IMR-90 (cell line): Measurements from ENCODE around the gene LAMA2. TPM values are rescaled to one million over a fixed set of nuclear protein-coding genes. Genes with fewer than 3 reads are reported as not detected.
A peak's percentile ranks its signal among the peaks of the same experiment; 100 is the strongest.

ENCODE experiments used
- ATAC-seq: fragments of 200-7000 bp; cut with Tn5 transposase; 2 replicates; pipeline ENCODE4 v1.9.1; 2020; ENCODE audit warnings: low read depth, mild to moderate bottlenecking, moderate library complexity
- BruUV-seq: library from RNA; stranded (reverse); fragments of 400-500 nt; replicated peaks from 2 replicates; lab custom pipeline; 2021; lab: Mats Ljungman, UMichigan
- CTCF ChIA-PET: fragments of 300-600 bp; formaldehyde crosslinking; extraction: SDS; loops from one replicate; lab custom pipeline; 2021; ENCODE audit warnings: antibody characterized with exemption; lab: Yijun Ruan, JAX
- POLR2A ChIA-PET: fragments of 300-600 bp; sonication (Branson Sonifier 250); formaldehyde crosslinking; loops from one replicate; lab custom pipeline; 2022; ENCODE audit warnings: antibody characterized with exemption; ENCODE audit not compliant: unreplicated experiment; lab: Charles Lee
- DNase-seq: peaks from one replicate; pipeline ENCODE4 v3.0.0; 2013
- H2AFZ ChIP-seq: replicated peaks from 2 replicates; pipeline ENCODE3; 2013; ENCODE audit warnings: low read length, mild to moderate bottlenecking; ENCODE audit not compliant: poor library complexity
- H2AK5ac ChIP-seq: 2 replicates; pipeline ENCODE4 v1.6.1; 2013; ENCODE audit warnings: low read depth, low read length, inconsistent platforms
- H2AK9ac ChIP-seq: replicated peaks from 2 replicates; pipeline ENCODE3; 2013; ENCODE audit warnings: mild to moderate bottlenecking, low read depth, low read length, moderate library complexity; ENCODE audit not compliant: poor library complexity
- H2BK120ac ChIP-seq: 2 replicates; pipeline ENCODE4 v1.6.1; 2013; ENCODE audit warnings: low read depth, low read length, inconsistent platforms
- H2BK15ac ChIP-seq: 3 replicates; pipeline ENCODE4 v1.6.1; 2013; ENCODE audit warnings: low read depth, low read length, inconsistent platforms
- H2BK20ac ChIP-seq: 2 replicates; pipeline ENCODE4 v1.6.1; 2013; ENCODE audit warnings: low read depth, mild to moderate bottlenecking, inconsistent platforms, low read length, moderate library complexity
- H2BK5ac ChIP-seq: 2 replicates; pipeline ENCODE4 v1.6.1; 2013; ENCODE audit warnings: mild to moderate bottlenecking, low read depth, low read length, inconsistent platforms; ENCODE audit not compliant: poor library complexity, severe bottlenecking
- H3K14ac ChIP-seq: replicated peaks from 2 replicates; pipeline ENCODE4 v1.6.1; 2013; ENCODE audit warnings: low read depth, low read length, inconsistent platforms
- H3K18ac ChIP-seq: 2 replicates; pipeline ENCODE4 v1.6.1; 2013; ENCODE audit warnings: low read depth, low read length, control low read depth
- H3K23ac ChIP-seq: 2 replicates; pipeline ENCODE4 v1.6.1; 2013; ENCODE audit warnings: low read depth, low read length, inconsistent platforms
- H3K27ac ChIP-seq: 2 replicates; pipeline ENCODE4 v1.5.1; 2013; ENCODE audit warnings: mild to moderate bottlenecking, control low read depth, low read length; ENCODE audit not compliant: insufficient read depth
- H3K27me3 ChIP-seq: 2 replicates; pipeline ENCODE4 v1.6.1; 2013; ENCODE audit warnings: low read length; ENCODE audit not compliant: control insufficient read depth, insufficient read depth
- H3K36me3 ChIP-seq: 2 replicates; pipeline ENCODE4 v1.6.1; 2013; ENCODE audit warnings: low read length, mixed read lengths; ENCODE audit not compliant: control insufficient read depth, insufficient read depth
- H3K4ac ChIP-seq: 2 replicates; pipeline ENCODE4 v1.6.1; 2013; ENCODE audit warnings: low read depth, low read length, inconsistent platforms
- H3K4me1 ChIP-seq: 2 replicates; pipeline ENCODE4 v1.6.1; 2013; ENCODE audit warnings: low read length, mixed read lengths; ENCODE audit not compliant: control insufficient read depth, insufficient read depth
- H3K4me2 ChIP-seq: 2 replicates; pipeline ENCODE4 v1.6.1; 2013; ENCODE audit warnings: low read depth, mild to moderate bottlenecking, control low read depth, low read length, moderate library complexity
- H3K4me3 ChIP-seq: 2 replicates; pipeline ENCODE4 v1.5.1; 2013; ENCODE audit warnings: low read depth, mild to moderate bottlenecking, control low read depth, low read length, moderate library complexity; ENCODE audit not compliant: insufficient read depth
- H3K56ac ChIP-seq: 2 replicates; pipeline ENCODE4 v1.6.1; 2013; ENCODE audit warnings: low read length, inconsistent platforms; ENCODE audit not compliant: insufficient read depth; ENCODE audit errors: extremely low read depth
- H3K79me1 ChIP-seq, 2 experiments: 2 replicates each; pipeline ENCODE4 v1.6.1; 2013; ENCODE audit warnings: low read length in 2 of 2, inconsistent platforms in 1 of 2, low read depth in 1 of 2
- H3K9ac ChIP-seq: 2 replicates; pipeline ENCODE4 v1.6.1; 2013; ENCODE audit warnings: low read depth, low read length, control low read depth
- H3K9me1 ChIP-seq: 2 replicates; pipeline ENCODE4 v1.6.1; 2013; ENCODE audit warnings: low read length, inconsistent platforms; ENCODE audit not compliant: insufficient read depth
- H3K9me3 ChIP-seq: 2 replicates; pipeline ENCODE4 v1.6.1; 2013; ENCODE audit warnings: low read length; ENCODE audit not compliant: control insufficient read depth, insufficient read depth
- H4K20me1 ChIP-seq: 2 replicates; pipeline ENCODE4 v1.6.1; 2013; ENCODE audit warnings: low read length, inconsistent platforms; ENCODE audit not compliant: insufficient read depth
- H4K5ac ChIP-seq: 2 replicates; pipeline ENCODE4 v1.6.1; 2013; ENCODE audit warnings: mild to moderate bottlenecking, low read depth, low read length, control low read depth
- H4K8ac ChIP-seq, 2 experiments: 2 replicates each; pipeline ENCODE4 v1.6.1; 2013; ENCODE audit warnings: low read depth in 2 of 2, low read length in 2 of 2, control low read depth in 1 of 2, inconsistent platforms in 1 of 2
- H4K91ac ChIP-seq: 2 replicates; pipeline ENCODE4 v1.6.1; 2013; ENCODE audit warnings: low read depth, low read length, inconsistent platforms; ENCODE audit not compliant: insufficient read depth
- BHLHE40 ChIP-seq: fragments of 150-350 bp; IDR thresholded peaks from 2 replicates; pipeline ENCODE4 v1.6.1; 2016; ENCODE audit warnings: mild to moderate bottlenecking, low read depth, low read length
- CEBPB ChIP-seq: IDR thresholded peaks from 2 replicates; pipeline ENCODE4 v1.6.1; 2012; ENCODE audit warnings: low read depth, low read length, improper control_type of control experiment
- CHD1 ChIP-seq: IDR thresholded peaks from 2 replicates; pipeline ENCODE4 v1.6.1; 2012; ENCODE audit warnings: low read depth, low read length, improper control_type of control experiment
- CTCF ChIP-seq: conservative IDR thresholded peaks from 2 replicates; pipeline ENCODE4 v1.5.1; 2012; ENCODE audit warnings: mild to moderate bottlenecking, low read depth, low read length, improper control_type of control experiment
- ELK1 ChIP-seq: fragments of 150-350 bp; IDR thresholded peaks from 2 replicates; pipeline ENCODE4 v1.6.1; 2016; ENCODE audit warnings: low read depth, mild to moderate bottlenecking, low read length, moderate library complexity, borderline replicate concordance
- FOS ChIP-seq: fragments of 150-350 bp; IDR thresholded peaks from 2 replicates; pipeline ENCODE4 v1.6.1; 2016; ENCODE audit warnings: low read depth, low read length
- MAFK ChIP-seq: IDR thresholded peaks from 2 replicates; pipeline ENCODE4 v1.6.1; 2012; ENCODE audit warnings: low read depth, low read length, improper control_type of control experiment
- MAZ ChIP-seq: IDR thresholded peaks from 2 replicates; pipeline ENCODE4 v1.6.1; 2012; ENCODE audit warnings: low read depth, mild to moderate bottlenecking, low read length, improper control_type of control experiment, moderate library complexity, borderline replicate concordance
- MXI1 ChIP-seq: IDR thresholded peaks from 2 replicates; pipeline ENCODE4 v1.6.1; 2012; ENCODE audit warnings: low read depth, mild to moderate bottlenecking, low read length, moderate library complexity, borderline replicate concordance
- NFE2L2 ChIP-seq: fragments of 150-350 bp; IDR thresholded peaks from 2 replicates; pipeline ENCODE4 v1.6.1; 2016; ENCODE audit warnings: low read depth, mild to moderate bottlenecking, low read length
- POLR2A ChIP-seq: IDR thresholded peaks from 2 replicates; pipeline ENCODE4 v1.6.1; 2012; ENCODE audit warnings: mild to moderate bottlenecking, low read depth, low read length
- RAD21 ChIP-seq: IDR thresholded peaks from 2 replicates; pipeline ENCODE4 v1.6.1; 2012; ENCODE audit warnings: low read length, improper control_type of control experiment
- RCOR1 ChIP-seq: IDR thresholded peaks from 2 replicates; pipeline ENCODE4 v1.6.1; 2012; ENCODE audit warnings: mild to moderate bottlenecking, low read length, improper control_type of control experiment; ENCODE audit not compliant: insufficient replicate concordance
- RFX5 ChIP-seq: IDR thresholded peaks from 2 replicates; pipeline ENCODE4 v1.8.0; 2012; ENCODE audit warnings: low read depth, mild to moderate bottlenecking, low read length, moderate library complexity
- SMC3 ChIP-seq: fragments of 150-350 bp; IDR thresholded peaks from 2 replicates; pipeline ENCODE4 v1.6.1; 2016; ENCODE audit warnings: low read depth, mild to moderate bottlenecking, antibody characterized with exemption, low read length, moderate library complexity
- USF2 ChIP-seq: fragments of 150-350 bp; IDR thresholded peaks from 2 replicates; pipeline ENCODE4 v1.6.1; 2017; ENCODE audit warnings: mild to moderate bottlenecking, antibody characterized with exemption, low read length, low read depth
- WGBS, 2 experiments: methylation state at CpG; one replicate each; pipeline versions ENCODE4 v1.1.5 to v1.1.7; 2013; ENCODE audit warnings: missing lambda C conversion rate in 2 of 2; ENCODE audit not compliant: insufficient read length in 1 of 2; ENCODE audit errors: extremely low coverage in 2 of 2; 5-methylcytosine and 5-hydroxymethylcytosine counted together
- dilution Hi-C: fragments of 300-500 bp; cut with HindIII; formaldehyde crosslinking; loops from one replicate; pipeline ENCODE4 v1.14.3; 2018; ENCODE audit warnings: low sequenced_read_pairs; ENCODE audit not compliant: unreplicated experiment
- in situ Hi-C: fragments of 300-500 bp; cut with MboI; formaldehyde crosslinking; loops from 3 replicates; pipeline ENCODE4 v1.14.3; 2019; ENCODE audit warnings: low sequenced_read_pairs, inconsistent platforms, mixed read lengths
- intact Hi-C: fragments of 100-400 bp; cut with micrococcal nuclease; formaldehyde crosslinking; loops from 2 replicates; pipeline ENCODE4 v1.10.0; 2022
- polyA plus RNA-seq, 3 experiments: library from polyadenylated mRNA; depleted of rRNA; stranded (reverse); fragments of >200 nt; gene quantifications; 2 replicates each; pipeline ENCODE4 v1.2.3, GENCODE V29; 2012; ENCODE audit warnings: low replicate concordance in 1 of 3
- total RNA-seq: library from RNA; depleted of rRNA; stranded (reverse); fragments of >200 nt; gene quantifications from 2 replicates; pipeline ENCODE4 v1.2.3, GENCODE V29; 2012

The LAMA2 gene
- total and polyA plus RNA-seq, 2 of the 4 experiments (the other 2 are of a cell fraction): 9.9 to 13.3 TPM

GRCh38 chr6:129485746-129486145 is 602.8 kb downstream of the LAMA2 start:
- Histone ChIP-seq H4K20me1 (no peaks in the 10 kb centered on the region), H3K23ac (no peak overlapping the region), H2BK20ac (no peak overlapping the region), H3K56ac (no peak overlapping the region), H3K79me1 (no peaks in the 10 kb centered on the region), H3K4me3 (no peak overlapping the region), H3K27ac (no peak overlapping the region), H3K9me3 (no peaks in the 10 kb centered on the region), H3K36me3 (no peaks in the 10 kb centered on the region), H2BK120ac (peak overlapping the region; percentile 14; the same call in 1 of the 2 replicates), H3K9ac (no peak overlapping the region), H2BK5ac (no peak overlapping the region), H3K27me3 (no peaks in the 10 kb centered on the region), H2AK5ac (no peak overlapping the region), H4K8ac (no peak overlapping the region), H2BK15ac (0 out of 3 replicates have a peak overlapping the region, but pooled peaks have one; percentile 54), H3K9me1 (peaks cover 2% of the 10 kb centered on the region), H4K5ac (no peak overlapping the region), H3K14ac (0 out of 2 replicates have a peak overlapping the region, but pooled peaks have one; percentile 49), H4K91ac (no peak overlapping the region), H3K4ac (no peak overlapping the region), H3K4me1 (peaks cover 5% of the 10 kb centered on the region), H3K4me2 (no peak overlapping the region), H2AFZ (no peak overlapping the region), H2AK9ac (no peak overlapping the region), H3K18ac (no peak overlapping the region)
- no peak for DNase-seq
- POLR2A ChIA-PET: no interaction called here
- ATAC-seq: no peak
- in situ Hi-C loops: no loop called here
- BruUV-seq: no TSS peak
- dilution Hi-C loops: no loop called here
- CTCF ChIA-PET: interaction anchor here (1.9 kb wide), 1 partner anchor 10 kb away, joined by 7 read pairs; no protein-coding TSS in a partner anchor
- no peak for TF ChIP-seq MAZ
- no peak for TF ChIP-seq FOS
- TF ChIP-seq CTCF: no peak
- TF ChIP-seq POLR2A: no peak
- TF ChIP-seq CHD1: no peak
- no peak for TF ChIP-seq SMC3
- no peak for TF ChIP-seq MXI1
- no peak for TF ChIP-seq CEBPB
- no peak for TF ChIP-seq ELK1
- no peak for TF ChIP-seq NFE2L2
- no peak for TF ChIP-seq MAFK
- TF ChIP-seq RAD21: no peak
- no peak for TF ChIP-seq RCOR1
- no peak for TF ChIP-seq USF2
- no peak for TF ChIP-seq RFX5
- TF ChIP-seq BHLHE40: no peak
- WGBS, 2 experiments: no CpG with 5 or more reads among the region's 2 CpGs
- intact Hi-C loops: no loop called here
